HUES6 (cell line): Measurements from ENCODE around the gene OLFML1.

Experiments
- H3K27ac ChIP-seq: 2 replicates; pipeline ENCODE4 v1.7.0; 2013; ENCODE audit warnings: low read depth, mild to moderate bottlenecking, low read length, inconsistent platforms
- H3K27me3 ChIP-seq: 2 replicates; pipeline ENCODE4 v1.6.1; 2013; ENCODE audit warnings: low read length; ENCODE audit not compliant: control insufficient read depth, insufficient read depth
- H3K36me3 ChIP-seq: 2 replicates; pipeline ENCODE4 v1.6.1; 2013; ENCODE audit warnings: low read length; ENCODE audit not compliant: control insufficient read depth, insufficient read depth
- H3K4me1 ChIP-seq: 2 replicates; pipeline ENCODE4 v1.6.1; 2013; ENCODE audit warnings: low read length; ENCODE audit not compliant: control insufficient read depth, insufficient read depth
- H3K4me3 ChIP-seq: 2 replicates; pipeline ENCODE4 v1.5.1; 2013; ENCODE audit warnings: low read depth, low read length
- H3K9ac ChIP-seq: one replicate; pipeline ENCODE4 v1.6.1; 2013; ENCODE audit warnings: mild to moderate bottlenecking, low read length
- H3K9me3 ChIP-seq: 2 replicates; pipeline ENCODE4 v1.6.1; 2013; ENCODE audit warnings: low read depth, low read length; ENCODE audit not compliant: control insufficient read depth, insufficient read depth

Gene OLFML1

GRCh38 chr11:7522546-7522945 is 37.2 kb downstream of the OLFML1 start:
- Histone ChIP-seq H3K4me1 (no peaks in the 10 kb centered on the region), H3K9ac (no peak overlapping the region), H3K27me3 (no peaks in the 10 kb centered on the region; the same call in 1 of the 2 replicates)

GRCh38 chr11:7523416-7524210 is 38.3 kb downstream of the OLFML1 start:
- Histone ChIP-seq H3K36me3 (no peaks in the 10 kb centered on the region), H3K4me3 (no peak overlapping the region), H3K9ac (no peak overlapping the region), H3K27me3 (no peaks in the 10 kb centered on the region; the same call in 1 of the 2 replicates), H3K27ac (no peak overlapping the region), H3K4me1 (no peaks in the 10 kb centered on the region), H3K9me3 (no peaks in the 10 kb centered on the region)

More at GRCh38 chr11:7522546-7522945, 37.2 kb downstream of the OLFML1 start:
- H3K4me3 ChIP-seq, result no peak overlapping the region
- H3K27ac ChIP-seq, result no peak overlapping the region
- H3K36me3 ChIP-seq, result no peaks in the 10 kb centered on the region
- H3K9me3 ChIP-seq, result no peaks in the 10 kb centered on the region

GRCh38 chr11:7524462-7525235 is 39.3 kb downstream of the OLFML1 start:
- no peaks in the 10 kb centered on the region for H3K4me1 ChIP-seq
- H3K4me3 ChIP-seq, result no peak overlapping the region
- no peak overlapping the region for H3K27ac ChIP-seq

GRCh38 chr11:7525424-7525823 is 40.1 kb downstream of the OLFML1 start:
- Histone ChIP-seq H3K27me3 (no peaks in the 10 kb centered on the region; the same call in 1 of the 2 replicates), H3K27ac (no peak overlapping the region), H3K9me3 (no peaks in the 10 kb centered on the region), H3K36me3 (no peaks in the 10 kb centered on the region), H3K4me3 (no peak overlapping the region), H3K4me1 (no peaks in the 10 kb centered on the region), H3K9ac (no peak overlapping the region)

More at GRCh38 chr11:7524462-7525235, 39.3 kb downstream of the OLFML1 start:
- no peaks in the 10 kb centered on the region for H3K36me3 ChIP-seq
- no peaks in the 10 kb centered on the region for H3K9me3 ChIP-seq
- no peaks in the 10 kb centered on the region; the same call in 1 of the 2 replicates for H3K27me3 ChIP-seq
- H3K9ac ChIP-seq, result no peak overlapping the region

GRCh38 chr11:7527029-7527428 is 41.7 kb downstream of the OLFML1 start:
- Histone ChIP-seq H3K4me3 (no peak overlapping the region), H3K4me1 (no peaks in the 10 kb centered on the region), H3K36me3 (no peaks in the 10 kb centered on the region), H3K9ac (no peak overlapping the region), H3K27me3 (no peaks in the 10 kb centered on the region; the same call in 1 of the 2 replicates), H3K27ac (no peak overlapping the region), H3K9me3 (no peaks in the 10 kb centered on the region)

GRCh38 chr11:7528514-7529049 is 43.3 kb downstream of the OLFML1 start:
- H3K9me3 ChIP-seq, result no peaks in the 10 kb centered on the region
- H3K9ac ChIP-seq, result no peak overlapping the region
- no peaks in the 10 kb centered on the region; the same call in 1 of the 2 replicates for H3K27me3 ChIP-seq
- no peak overlapping the region for H3K27ac ChIP-seq
- no peaks in the 10 kb centered on the region for H3K36me3 ChIP-seq
- no peaks in the 10 kb centered on the region for H3K4me1 ChIP-seq
- H3K4me3 ChIP-seq, result no peak overlapping the region

GRCh38 chr11:7530013-7530640 is 44.8 kb downstream of the OLFML1 start:
- Histone ChIP-seq H3K4me1 (no peaks in the 10 kb centered on the region), H3K9ac (no peak overlapping the region), H3K27ac (no peak overlapping the region), H3K36me3 (no peaks in the 10 kb centered on the region), H3K9me3 (no peaks in the 10 kb centered on the region), H3K27me3 (no peaks in the 10 kb centered on the region; the same call in 1 of the 2 replicates), H3K4me3 (no peak overlapping the region)

- no peak overlapping the region for H3K4me3 ChIP-seq
- no peak overlapping the region for H3K9ac ChIP-seq
- no peaks in the 10 kb centered on the region for H3K36me3 ChIP-seq
- no peak overlapping the region for H3K27ac ChIP-seq
- H3K9me3 ChIP-seq, result no peaks in the 10 kb centered on the region
- no peaks in the 10 kb centered on the region for H3K4me1 ChIP-seq
- no peaks in the 10 kb centered on the region for H3K27me3 ChIP-seq
Observed at GRCh38 chr11:7531011-7531410, 45.7 kb downstream of the OLFML1 start.

GRCh38 chr11:7532405-7533145 is 47.3 kb downstream of the OLFML1 start:
- Histone ChIP-seq H3K4me3 (no peak overlapping the region), H3K9me3 (no peaks in the 10 kb centered on the region), H3K27me3 (no peaks in the 10 kb centered on the region), H3K27ac (no peak overlapping the region), H3K36me3 (no peaks in the 10 kb centered on the region), H3K4me1 (no peaks in the 10 kb centered on the region), H3K9ac (no peak overlapping the region)
